ENCODE data around the gene PNO1. TPM values are rescaled to one million over a fixed set of nuclear protein-coding genes. Genes with fewer than 3 reads are reported as not detected.
"Not testable (repeated sequence)": the region's sequence is repeated elsewhere in the genome, so short reads cannot be mapped to it uniquely, and the experiment has no call there.

Gene PNO1
- total RNA-seq, 1 donor from 2014 or later, result 13.1 TPM

GRCh38 chr2:68157002-68157401, 686 bp upstream of the PNO1 start:
- DNase-seq, result no peak

GRCh38 chr2:68158134-68158447, 403 bp downstream of the PNO1 start:
- DNase-seq, result no peak

- DNase-seq, result no peak
These were observed 6.0 kb downstream of the PNO1 start for GRCh38 chr2:68163641-68164040.

GRCh38 chr2:68167186-68167585, 9.5 kb downstream of the PNO1 start:
- DNase-seq, result no peak

GRCh38 chr2:68169308-68169707, 11.6 kb downstream of the PNO1 start:
- no peak for DNase-seq

GRCh38 chr2:68171146-68171545, 13.5 kb downstream of the PNO1 start:
- no peak for DNase-seq

- DNase-seq, result no peak
These were observed 14.0 kb downstream of the PNO1 start for GRCh38 chr2:68171684-68172083.

- no peak for DNase-seq
These were observed 14.8 kb downstream of the PNO1 start for GRCh38 chr2:68172521-68172920.

- DNase-seq, result no peak
These were observed 15.5 kb downstream of the PNO1 start for GRCh38 chr2:68172990-68173700.

GRCh38 chr2:68175210-68175609, 17.5 kb downstream of the PNO1 start:
- DNase-seq, result not testable (repeated sequence)

GRCh38 chr2:68176657-68177056, 19.0 kb downstream of the PNO1 start:
- DNase-seq, result no peak

- DNase-seq, result no peak
These were observed 19.9 kb downstream of the PNO1 start for GRCh38 chr2:68177541-68177940.

- DNase-seq, result no peak
These were observed 20.7 kb downstream of the PNO1 start for GRCh38 chr2:68178432-68178831.

GRCh38 chr2:68178954-68179627, 21.4 kb downstream of the PNO1 start:
- DNase-seq, result no peak

GRCh38 chr2:68182902-68183301, 25.2 kb downstream of the PNO1 start:
- DNase-seq, result no peak

GRCh38 chr2:68185541-68186164, 28.0 kb downstream of the PNO1 start:
- no peak for DNase-seq

GRCh38 chr2:68187329-68187728, 29.6 kb downstream of the PNO1 start:
- no peak for DNase-seq

GRCh38 chr2:68188831-68189230, 31.1 kb downstream of the PNO1 start:
- no peak for DNase-seq

- DNase-seq, result no peak
These were observed 32.5 kb downstream of the PNO1 start for GRCh38 chr2:68189991-68190784.

- DNase-seq, result peak; percentile 62
These were observed 33.5 kb downstream of the PNO1 start for GRCh38 chr2:68190991-68191731.

GRCh38 chr2:68193144-68193543, 35.5 kb downstream of the PNO1 start:
- DNase-seq, result no peak

GRCh38 chr2:68193787-68194372, 36.2 kb downstream of the PNO1 start:
- DNase-seq, result no peak
